ENCODE measurements around the gene CLEC9A. TPM values are rescaled to one million over a fixed set of nuclear protein-coding genes. Genes with fewer than 3 reads are reported as not detected.

The CLEC9A gene
- polyA plus RNA-seq (2013), result not detected in 2 replicates

DNA sequence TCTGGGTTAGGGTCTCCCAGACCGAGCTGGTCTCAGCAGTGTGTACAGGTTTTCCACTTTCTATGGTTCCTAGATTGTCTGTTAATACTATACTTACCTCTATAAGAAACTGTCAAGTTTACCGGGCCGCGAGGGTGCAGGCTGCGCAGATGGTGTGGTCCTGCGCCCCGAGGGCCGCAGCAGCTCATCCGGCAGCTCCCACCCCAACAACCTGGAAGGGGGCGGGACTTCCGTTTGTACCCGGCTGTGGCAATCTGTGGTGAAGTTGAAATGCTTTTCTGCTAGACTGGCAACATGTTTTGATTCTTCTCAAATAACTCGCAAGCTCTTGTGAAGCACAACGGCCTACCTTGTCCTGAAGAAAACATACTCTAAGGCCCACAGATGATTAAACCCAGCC is at the start of gene CLEC9A:
Gene CLEC9A, plus strand, starts transcription at position 237 of the 400 bp plus-strand sequence. CDS start 22,006 bp downstream, outside the sequence.
- Histone ChIP-seq H3K79me1 (ENCODE audit: low read length) (no peaks in the 10 kb centered on the region), H3K9ac (ENCODE audit: low read length) (no peak within 1 kb of the TSS), H2BK12ac (ENCODE audit: low read length) (no peak within 1 kb of the TSS), H3K36me3 (ENCODE audit: control insufficient read depth in 1 of 2, insufficient read depth in 2 of 2, low read length in 2 of 2) (peaks cover 0 to 2% of the 10 kb centered on the region in 2 experiments), H4K12ac (ENCODE audit: low read depth, low read length) (no peak within 1 kb of the TSS), H2BK5ac (ENCODE audit: low read depth, low read length, poor library complexity) (no peak within 1 kb of the TSS), H3K14ac (ENCODE audit: low read length) (no peak within 1 kb of the TSS), H2BK120ac (ENCODE audit: insufficient read depth, low read length, poor library complexity) (no peak within 1 kb of the TSS), H3K27ac (ENCODE audit: low read depth, low read length) (no peak within 1 kb of the TSS), H4K8ac (ENCODE audit: low read depth, low read length) (no peak within 1 kb of the TSS), H3K4me3 (ENCODE audit: low read depth, low read length) (no peak within 1 kb of the TSS), H3K27me3 (ENCODE audit: insufficient read depth, low read length) (no peaks in the 10 kb centered on the region), H3K4me1 (ENCODE audit: control insufficient read depth in 1 of 2, insufficient read depth in 2 of 2, low read length in 2 of 2) (no peaks in the 10 kb centered on the region), H3K23ac (ENCODE audit: low read length) (no peak within 1 kb of the TSS), H2AK5ac (ENCODE audit: low read length) (no peak within 1 kb of the TSS), H3K4ac (ENCODE audit: low read depth, low read length) (no peak within 1 kb of the TSS), H2AFZ (ENCODE audit: insufficient read depth, low read length, poor library complexity) (no peak within 1 kb of the TSS), H3K18ac (ENCODE audit: low read length) (no peak within 1 kb of the TSS), H3K9me3 (ENCODE audit: insufficient read depth, low read depth, low read length) (no peaks in the 10 kb centered on the region), H3K79me2 (ENCODE audit: control insufficient read depth, insufficient read depth, low read length, poor library complexity) (no peaks in the 10 kb centered on the region), H3K4me2 (ENCODE audit: low read length) (no peak within 1 kb of the TSS), H4K91ac (ENCODE audit: low read depth, low read length) (no peak within 1 kb of the TSS)
- no peak for DNase-seq
- no CpG with 5 or more reads among the region's 14 CpGs for WGBS (ENCODE audit: extremely low coverage, insufficient coverage, insufficient read length)

DNA sequence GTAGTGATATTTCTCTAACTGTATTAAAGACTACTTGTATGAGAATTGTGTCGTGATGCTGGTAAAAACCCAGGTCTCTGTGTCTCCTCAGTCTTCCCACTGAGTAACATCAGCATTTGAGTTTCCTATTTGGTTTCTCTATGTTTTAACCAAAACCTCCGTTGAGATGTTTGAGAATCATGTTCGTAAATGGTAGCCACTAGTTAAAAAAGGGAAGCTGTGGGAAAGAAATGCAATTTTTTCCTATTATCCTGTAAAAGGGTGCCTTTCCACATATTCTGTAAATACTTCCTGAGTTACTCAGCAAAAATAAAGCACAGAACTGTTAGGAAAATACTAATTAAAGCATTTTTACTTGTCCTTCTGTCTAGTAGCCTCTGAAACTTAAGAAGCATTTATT is 38.6 kb upstream of the CLEC9A start:
- Histone ChIP-seq H2BK5ac (ENCODE audit: low read depth, low read length, poor library complexity) (no peak overlapping the region), H3K14ac (ENCODE audit: low read length) (no peak overlapping the region), H3K9me3 (ENCODE audit: insufficient read depth, low read depth, low read length) (no peaks in the 10 kb centered on the region), H3K23ac (ENCODE audit: low read length) (no peak overlapping the region), H4K8ac (ENCODE audit: low read depth, low read length) (no peak overlapping the region), H3K18ac (ENCODE audit: low read length) (no peak overlapping the region), H4K91ac (ENCODE audit: low read depth, low read length) (no peak overlapping the region), H3K4me3 (ENCODE audit: low read depth, low read length) (no peak overlapping the region), H2AK5ac (ENCODE audit: low read length) (no peak overlapping the region), H3K9ac (ENCODE audit: low read length) (no peak overlapping the region), H3K4ac (ENCODE audit: low read depth, low read length) (no peak overlapping the region), H3K36me3 (ENCODE audit: control insufficient read depth in 1 of 2, insufficient read depth in 2 of 2, low read length in 2 of 2) (no peaks in the 10 kb centered on the region), H3K4me2 (ENCODE audit: low read length) (no peak overlapping the region), H4K12ac (ENCODE audit: low read depth, low read length) (no peak overlapping the region), H2BK12ac (ENCODE audit: low read length) (no peak overlapping the region), H2AFZ (ENCODE audit: insufficient read depth, low read length, poor library complexity) (no peak overlapping the region), H3K27ac (ENCODE audit: low read depth, low read length) (no peak overlapping the region), H3K4me1 (ENCODE audit: control insufficient read depth in 1 of 2, insufficient read depth in 2 of 2, low read length in 2 of 2) (no peaks in the 10 kb centered on the region), H3K79me1 (ENCODE audit: low read length) (no peaks in the 10 kb centered on the region), H3K27me3 (ENCODE audit: insufficient read depth, low read length) (no peaks in the 10 kb centered on the region), H2BK120ac (ENCODE audit: insufficient read depth, low read length, poor library complexity) (no peak overlapping the region), H3K79me2 (ENCODE audit: control insufficient read depth, insufficient read depth, low read length, poor library complexity) (no peaks in the 10 kb centered on the region)
- WGBS (ENCODE audit: extremely low coverage, insufficient coverage, insufficient read length), result no CpG with 5 or more reads among the region's 3 CpGs
- DNase-seq, result no peak

DNA sequence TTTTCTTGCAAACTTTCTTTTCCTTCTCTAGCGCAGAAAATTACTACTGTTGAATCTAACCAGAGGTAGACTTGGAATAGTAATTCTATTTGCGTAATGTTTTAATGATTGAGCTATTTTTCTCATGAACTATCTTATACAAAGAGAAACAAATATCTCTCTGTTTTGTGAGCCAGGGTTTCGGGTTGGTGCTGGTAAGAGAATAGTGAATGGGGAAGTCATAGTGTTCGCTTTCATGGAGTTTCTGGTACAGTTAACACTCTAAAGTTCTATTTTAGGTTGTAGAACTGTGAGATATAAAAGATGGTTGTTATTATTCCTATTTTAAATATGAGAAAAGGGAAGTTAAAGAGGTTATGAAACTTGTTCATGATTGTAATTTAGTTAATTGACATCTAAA is 38.2 kb upstream of the CLEC9A start:
- no peak overlapping the region for H4K12ac ChIP-seq (ENCODE audit: low read depth, low read length)
- no peak overlapping the region for H3K4ac ChIP-seq (ENCODE audit: low read depth, low read length)
- no peaks in the 10 kb centered on the region for H3K79me2 ChIP-seq (ENCODE audit: control insufficient read depth, insufficient read depth, low read length, poor library complexity)
- H4K8ac ChIP-seq (ENCODE audit: low read depth, low read length), result no peak overlapping the region
- no peak overlapping the region for H3K23ac ChIP-seq (ENCODE audit: low read length)
- no peaks in the 10 kb centered on the region for H3K9me3 ChIP-seq (ENCODE audit: insufficient read depth, low read depth, low read length)
- WGBS (ENCODE audit: extremely low coverage, insufficient coverage, insufficient read length), result no CpG with 5 or more reads among the region's 4 CpGs
- no peak overlapping the region for H2BK12ac ChIP-seq (ENCODE audit: low read length)
- H3K27ac ChIP-seq (ENCODE audit: low read depth, low read length), result no peak overlapping the region
- no peaks in the 10 kb centered on the region for H3K4me1 ChIP-seq (ENCODE audit: control insufficient read depth in 1 of 2, insufficient read depth in 2 of 2, low read length in 2 of 2)
- H3K27me3 ChIP-seq (ENCODE audit: insufficient read depth, low read length), result no peaks in the 10 kb centered on the region
- H3K18ac ChIP-seq (ENCODE audit: low read length), result no peak overlapping the region
- H3K4me3 ChIP-seq (ENCODE audit: low read depth, low read length), result no peak overlapping the region
- H4K91ac ChIP-seq (ENCODE audit: low read depth, low read length), result no peak overlapping the region
- no peak overlapping the region for H3K14ac ChIP-seq (ENCODE audit: low read length)
- H2BK120ac ChIP-seq (ENCODE audit: insufficient read depth, low read length, poor library complexity), result no peak overlapping the region
- H2BK5ac ChIP-seq (ENCODE audit: low read depth, low read length, poor library complexity), result no peak overlapping the region
- H3K79me1 ChIP-seq (ENCODE audit: low read length), result no peaks in the 10 kb centered on the region
- no peak overlapping the region for H3K9ac ChIP-seq (ENCODE audit: low read length)
- no peak overlapping the region for H3K4me2 ChIP-seq (ENCODE audit: low read length)
- no peak overlapping the region for H2AFZ ChIP-seq (ENCODE audit: insufficient read depth, low read length, poor library complexity)
- no peaks in the 10 kb centered on the region for H3K36me3 ChIP-seq (ENCODE audit: control insufficient read depth in 1 of 2, insufficient read depth in 2 of 2, low read length in 2 of 2)
- DNase-seq, result no peak
- no peak overlapping the region for H2AK5ac ChIP-seq (ENCODE audit: low read length)

DNA sequence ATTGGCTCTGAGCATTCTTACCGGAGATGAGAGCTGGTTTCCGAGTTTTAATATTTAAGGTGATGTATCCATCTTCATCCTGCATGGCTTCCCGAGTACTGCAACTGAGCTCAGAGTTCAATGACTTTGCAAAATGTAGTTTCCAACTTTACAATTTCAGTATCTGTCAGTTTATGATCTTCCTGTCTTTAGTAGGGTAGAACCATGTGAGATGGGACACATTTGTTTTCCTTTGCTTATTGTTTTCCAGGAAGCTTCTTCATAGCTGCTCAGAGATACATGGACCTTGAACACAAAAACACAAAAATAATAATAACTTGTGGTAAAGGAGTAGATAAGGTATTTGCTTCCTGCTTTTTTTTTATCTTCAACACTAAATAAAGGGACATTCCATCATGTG is 31.5 kb upstream of the CLEC9A start, which contains the start of gene CLEC1B:
Gene CLEC1B, minus strand, starts transcription at position 106 of the 400 bp plus-strand sequence. Its CDS starts 21 bp downstream, at position 85.
- Histone ChIP-seq H2BK5ac (ENCODE audit: low read depth, low read length, poor library complexity) (no peak within 1 kb of the TSS), H3K4me2 (ENCODE audit: low read length) (no peak within 1 kb of the TSS), H4K8ac (ENCODE audit: low read depth, low read length) (no peak within 1 kb of the TSS), H3K27me3 (ENCODE audit: insufficient read depth, low read length) (no peaks in the 10 kb centered on the region), H3K9me3 (ENCODE audit: insufficient read depth, low read depth, low read length) (no peaks in the 10 kb centered on the region), H2BK12ac (ENCODE audit: low read length) (no peak within 1 kb of the TSS), H3K4ac (ENCODE audit: low read depth, low read length) (no peak within 1 kb of the TSS), H3K4me1 (ENCODE audit: control insufficient read depth in 1 of 2, insufficient read depth in 2 of 2, low read length in 2 of 2) (no peaks in the 10 kb centered on the region), H3K18ac (ENCODE audit: low read length) (no peak within 1 kb of the TSS), H2AK5ac (ENCODE audit: low read length) (no peak within 1 kb of the TSS), H3K9ac (ENCODE audit: low read length) (no peak within 1 kb of the TSS), H4K12ac (ENCODE audit: low read depth, low read length) (no peak within 1 kb of the TSS), H3K14ac (ENCODE audit: low read length) (no peak within 1 kb of the TSS), H3K4me3 (ENCODE audit: low read depth, low read length) (no peak within 1 kb of the TSS), H2BK120ac (ENCODE audit: insufficient read depth, low read length, poor library complexity) (no peak within 1 kb of the TSS), H2AFZ (ENCODE audit: insufficient read depth, low read length, poor library complexity) (no peak within 1 kb of the TSS), H3K79me2 (ENCODE audit: control insufficient read depth, insufficient read depth, low read length, poor library complexity) (no peaks in the 10 kb centered on the region), H3K79me1 (ENCODE audit: low read length) (no peaks in the 10 kb centered on the region), H3K27ac (ENCODE audit: low read depth, low read length) (no peak within 1 kb of the TSS), H4K91ac (ENCODE audit: low read depth, low read length) (no peak within 1 kb of the TSS), H3K23ac (ENCODE audit: low read length) (no peak within 1 kb of the TSS), H3K36me3 (ENCODE audit: control insufficient read depth in 1 of 2, insufficient read depth in 2 of 2, low read length in 2 of 2) (no peaks in the 10 kb centered on the region)
- DNase-seq, result no peak
- WGBS (ENCODE audit: extremely low coverage, insufficient coverage, insufficient read length), result no CpG with 5 or more reads among the region's 3 CpGs

Data from trophoblast cell (in vitro differentiated cells and primary cell).